NCI-H2081 treated with DMSO at 0.1 percent for 48 hours (cell line): ENCODE data around the gene KRTAP4-7.
"Not testable (repeated sequence)": the region's sequence is repeated elsewhere in the genome, so short reads cannot be mapped to it uniquely, and the experiment has no call there.

Source experiments
- DNase-seq: peaks from one replicate; lab custom pipeline; 2025; lab: John Stamatoyannopoulos, UW

Gene KRTAP4-7

GRCh38 chr17:41084100-41084856 is at the start of gene KRTAP4-7:
Gene KRTAP4-7 (plus strand): TSS chr17:41084150. CDS start chr17:41084207, 57 bp downstream.
- not testable (repeated sequence) for DNase-seq

- not testable (repeated sequence) for DNase-seq
Measured at GRCh38 chr17:41034346-41034935, 49.5 kb upstream of the KRTAP4-7 start, which contains the start of gene KRTAP1-3. Gene KRTAP1-3 (minus strand): TSS chr17:41034874. CDS start chr17:41034821, 53 bp downstream.

- DNase-seq: no peak
Measured at GRCh38 chr17:41037853-41038350, 46.0 kb upstream of the KRTAP4-7 start.

GRCh38 chr17:41040783-41041571 is 43.0 kb upstream of the KRTAP4-7 start, which contains the start of gene KRTAP1-1:
Gene KRTAP1-1 (minus strand): TSS chr17:41041450. CDS start chr17:41041397, 53 bp downstream.
- not testable (repeated sequence) for DNase-seq

- DNase-seq: no peak
Measured at GRCh38 chr17:41042953-41043352, 41.0 kb upstream of the KRTAP4-7 start.

- not testable (repeated sequence) for DNase-seq
Measured at GRCh38 chr17:41046735-41047465, 37.0 kb upstream of the KRTAP4-7 start, which contains the start of gene KRTAP2-1. Gene KRTAP2-1 (minus strand): TSS chr17:41047316. CDS start chr17:41047267, 49 bp downstream.

GRCh38 chr17:41048441-41048840 is 35.5 kb upstream of the KRTAP4-7 start:
- DNase-seq: no peak

GRCh38 chr17:41049110-41049509 is 34.8 kb upstream of the KRTAP4-7 start:
- no peak for DNase-seq

- DNase-seq: no peak
Measured at GRCh38 chr17:41052566-41052965, 31.4 kb upstream of the KRTAP4-7 start.

GRCh38 chr17:41054025-41054424 is 29.9 kb upstream of the KRTAP4-7 start:
- DNase-seq: no peak

- DNase-seq: not testable (repeated sequence)
Measured at GRCh38 chr17:41054556-41054955, 29.4 kb upstream of the KRTAP4-7 start.

- DNase-seq: not testable (repeated sequence)
Measured at GRCh38 chr17:41055130-41055529, 28.8 kb upstream of the KRTAP4-7 start, which contains the start of gene KRTAP2-2. Gene KRTAP2-2 (minus strand): TSS chr17:41055230. CDS start chr17:41055211, 19 bp downstream.

GRCh38 chr17:41057547-41057946 is 26.4 kb upstream of the KRTAP4-7 start:
- DNase-seq: no peak

- no peak for DNase-seq
Measured at GRCh38 chr17:41058741-41059140, 25.2 kb upstream of the KRTAP4-7 start.

- DNase-seq: not testable (repeated sequence)
Measured at GRCh38 chr17:41059276-41060051, 24.5 kb upstream of the KRTAP4-7 start.

GRCh38 chr17:41060052-41060604 is 23.8 kb upstream of the KRTAP4-7 start, which contains the start of gene KRTAP2-3:
Gene KRTAP2-3 (minus strand): TSS chr17:41060114. CDS start chr17:41060050, 64 bp downstream.
- DNase-seq: no peak

GRCh38 chr17:41061964-41062363 is 22.0 kb upstream of the KRTAP4-7 start:
- no peak for DNase-seq

- DNase-seq: no peak
Measured at GRCh38 chr17:41063449-41063848, 20.5 kb upstream of the KRTAP4-7 start.

GRCh38 chr17:41064301-41064700 is 19.6 kb upstream of the KRTAP4-7 start:
- no peak for DNase-seq
